Mesenchymal stem cell (in vitro differentiated cells and primary cell): ENCODE data around the gene TECPR2.
A peak's percentile ranks its signal among the peaks of the same experiment; 100 is the strongest.

Source experiments
- DNase-seq: peaks from one replicate; pipeline ENCODE4 v3.0.0-alpha.2; 2013
- H2AFZ ChIP-seq: one replicate; pipeline ENCODE4 v1.6.1; 2013; ENCODE audit warnings: low read depth, mild to moderate bottlenecking, control low read depth, inconsistent platforms, low read length, moderate library complexity
- H2AK5ac ChIP-seq: 2 replicates; pipeline ENCODE4 v1.6.1; 2013; ENCODE audit warnings: low read length, moderate library complexity, mild to moderate bottlenecking, inconsistent platforms; ENCODE audit not compliant: severe bottlenecking
- H2BK120ac ChIP-seq: one replicate; pipeline ENCODE4 v1.6.1; 2013; ENCODE audit warnings: low read depth, mild to moderate bottlenecking, inconsistent platforms, low read length, moderate library complexity
- H2BK12ac ChIP-seq, 2 experiments: one replicate each; pipeline ENCODE4 v1.6.1; 2013; ENCODE audit warnings: inconsistent platforms in 2 of 2, low read length in 2 of 2, mild to moderate bottlenecking in 2 of 2, moderate library complexity in 2 of 2, control low read depth in 1 of 2
- H2BK15ac ChIP-seq: one replicate; pipeline ENCODE4 v1.6.1; 2013; ENCODE audit warnings: mild to moderate bottlenecking, low read depth, inconsistent platforms; ENCODE audit not compliant: poor library complexity, severe bottlenecking
- H2BK5ac ChIP-seq: 2 replicates; pipeline ENCODE4 v1.6.1; 2013; ENCODE audit warnings: low read depth, mild to moderate bottlenecking, low read length, control low read depth, inconsistent platforms; ENCODE audit not compliant: poor library complexity, severe bottlenecking
- H3K14ac ChIP-seq, 2 experiments: one replicate each; pipeline ENCODE4 v1.6.1; 2013; ENCODE audit warnings: inconsistent platforms in 2 of 2, low read length in 2 of 2, control low read depth in 1 of 2, mild to moderate bottlenecking in 1 of 2, moderate library complexity in 1 of 2
- H3K18ac ChIP-seq, 2 experiments: one replicate each; pipeline ENCODE4 v1.6.1; 2013; ENCODE audit warnings: inconsistent platforms in 2 of 2, low read length in 2 of 2, control low read depth in 1 of 2, low read depth in 1 of 2, mild to moderate bottlenecking in 1 of 2
- H3K23ac ChIP-seq, 2 experiments: one replicate each; pipeline ENCODE4 v1.6.1; 2013; ENCODE audit warnings: inconsistent platforms in 2 of 2, low read length in 2 of 2, mild to moderate bottlenecking in 2 of 2, moderate library complexity in 2 of 2, control low read depth in 1 of 2
- H3K27ac ChIP-seq: 2 replicates; pipeline ENCODE4 v1.5.1; 2013; ENCODE audit warnings: mild to moderate bottlenecking, moderate library complexity, low read length, control low read depth, inconsistent platforms; ENCODE audit not compliant: poor library complexity, severe bottlenecking
- H3K27me3 ChIP-seq, 2 experiments: 2 replicates each; pipeline versions ENCODE4 v1.6.1 to v1.7.0; 2013; ENCODE audit warnings: low read length in 2 of 2, mild to moderate bottlenecking in 2 of 2, moderate library complexity in 2 of 2, control low read depth in 1 of 2, inconsistent platforms in 1 of 2; ENCODE audit not compliant: control insufficient read depth in 1 of 2, insufficient read depth in 1 of 2
- H3K36me3 ChIP-seq, 2 experiments: 2 replicates each; pipeline versions ENCODE4 v1.6.1 to v1.7.0; 2013; ENCODE audit warnings: low read length in 2 of 2, control low read depth in 1 of 2, inconsistent platforms in 1 of 2, low read depth in 1 of 2, mild to moderate bottlenecking in 1 of 2; ENCODE audit not compliant: insufficient read depth in 2 of 2, control insufficient read depth in 1 of 2
- H3K4ac ChIP-seq, 2 experiments: one replicate each; pipeline ENCODE4 v1.6.1; 2013; ENCODE audit warnings: inconsistent platforms in 2 of 2, low read length in 2 of 2, mild to moderate bottlenecking in 2 of 2, moderate library complexity in 2 of 2, control low read depth in 1 of 2, low read depth in 1 of 2
- H3K4me1 ChIP-seq: 2 replicates; pipeline ENCODE4 v1.6.1; 2013; ENCODE audit warnings: low read depth, low read length, control low read depth; ENCODE audit not compliant: control insufficient read depth, insufficient read depth
- H3K4me2 ChIP-seq: 2 replicates; pipeline ENCODE4 v1.6.1; 2013; ENCODE audit warnings: low read length, mild to moderate bottlenecking, inconsistent platforms; ENCODE audit not compliant: poor library complexity, severe bottlenecking
- H3K4me3 ChIP-seq, 2 experiments: 2 replicates each; pipeline versions ENCODE4 v1.5.1 to v1.7.0; 2013; ENCODE audit warnings: low read length in 2 of 2, mild to moderate bottlenecking in 2 of 2, control low read depth in 1 of 2, low read depth in 1 of 2; ENCODE audit not compliant: insufficient read depth in 1 of 2
- H3K79me1 ChIP-seq: replicated peaks from 2 replicates; pipeline ENCODE4 v1.6.1; 2013; ENCODE audit warnings: mild to moderate bottlenecking, control low read depth, low read length, inconsistent platforms; ENCODE audit not compliant: poor library complexity, severe bottlenecking
- H3K9ac ChIP-seq: 2 replicates; pipeline ENCODE4 v1.7.0; 2013; ENCODE audit warnings: mild to moderate bottlenecking, low read length, moderate library complexity
- H3K9me3 ChIP-seq: 2 replicates; pipeline ENCODE4 v1.7.0; 2013; ENCODE audit warnings: mild to moderate bottlenecking, low read length; ENCODE audit not compliant: control insufficient read depth
- H4K8ac ChIP-seq: one replicate; pipeline ENCODE4 v1.6.1; 2013; ENCODE audit warnings: inconsistent platforms, mild to moderate bottlenecking, low read length, moderate library complexity
- H4K91ac ChIP-seq: one replicate; pipeline ENCODE4 v1.6.1; 2013; ENCODE audit warnings: mild to moderate bottlenecking, low read length, inconsistent platforms
- WGBS: methylation state at CpG from one replicate; pipeline ENCODE4 v1.1.7; 2013; ENCODE audit warnings: mixed read lengths; 5-methylcytosine and 5-hydroxymethylcytosine counted together

Gene TECPR2

DNA sequence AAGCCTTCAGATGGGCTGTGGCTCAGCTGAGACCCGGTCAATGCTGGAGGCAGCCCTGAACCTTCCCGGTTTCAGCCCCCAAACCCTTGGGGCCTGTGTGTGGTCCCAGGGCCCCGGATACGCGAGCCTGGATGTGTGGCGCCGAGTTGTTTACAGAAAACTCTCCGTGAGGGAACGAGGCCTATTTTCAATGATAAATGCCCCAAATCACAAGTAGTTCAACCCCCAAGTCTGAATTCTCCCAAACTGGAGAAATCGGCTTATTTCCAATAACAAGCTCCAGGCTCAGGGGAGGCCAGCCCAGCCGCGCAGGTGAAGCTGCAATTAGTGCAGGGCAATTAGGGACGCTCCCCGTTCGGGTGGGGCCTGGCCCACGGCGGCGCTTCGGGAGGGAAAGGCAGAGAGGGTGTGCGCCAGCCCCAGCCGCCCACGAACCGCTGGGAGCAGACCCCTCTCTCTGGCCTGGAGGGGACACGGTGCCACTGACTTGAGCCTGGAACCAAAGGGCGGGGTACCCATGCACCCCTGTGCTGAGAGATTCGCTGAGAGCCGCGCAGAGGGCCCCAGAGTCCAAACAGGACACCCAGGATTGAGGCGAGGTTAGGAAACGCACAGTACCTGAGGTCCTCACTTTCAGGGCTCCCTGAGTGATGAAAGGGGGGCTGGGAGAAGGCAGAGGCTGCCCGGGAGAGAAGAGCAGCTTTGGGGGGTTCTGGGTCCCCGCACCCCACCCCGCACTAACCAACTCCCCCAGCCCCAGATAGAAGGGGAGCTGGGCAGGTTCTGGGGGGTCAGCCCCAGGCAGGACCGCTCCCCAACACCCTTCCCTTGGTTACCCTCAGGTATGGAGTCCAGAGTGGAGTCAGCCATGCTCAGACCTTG is 161.1 kb downstream of the TECPR2 start:
- Histone ChIP-seq H2BK12ac (peak overlapping the region; percentile 21 to 70), H2AFZ (no peak overlapping the region), H3K4me3 (peak overlapping the region in 1 of 2 experiments; percentile 60), H2BK120ac (peak overlapping the region; percentile 97), H3K9ac (peak overlapping the region; percentile 84), H3K18ac (peak overlapping the region; percentile 18 to 40), H3K9me3 (no peaks in the 10 kb centered on the region), H2BK15ac (no peak overlapping the region), H3K27me3 (no peaks in the 10 kb centered on the region), H3K4me2 (peak overlapping the region; percentile 34), H2BK5ac (no peak overlapping the region), H3K36me3 (no peaks in the 10 kb centered on the region), H4K91ac (peak overlapping the region; percentile 52), H4K8ac (peak overlapping the region; percentile 89), H3K79me1 (no peaks in the 10 kb centered on the region), H3K14ac (no peak overlapping the region), H3K4me1 (peaks cover 12% of the 10 kb centered on the region), H3K4ac (peak overlapping the region; percentile 47 to 77), H3K27ac (no peak overlapping the region), H2AK5ac (peak overlapping the region; percentile 68), H3K23ac (no peak overlapping the region)
- 80% methylated on average over 31 of the region's 34 CpGs for WGBS
- DNase-seq, result no peak

DNA sequence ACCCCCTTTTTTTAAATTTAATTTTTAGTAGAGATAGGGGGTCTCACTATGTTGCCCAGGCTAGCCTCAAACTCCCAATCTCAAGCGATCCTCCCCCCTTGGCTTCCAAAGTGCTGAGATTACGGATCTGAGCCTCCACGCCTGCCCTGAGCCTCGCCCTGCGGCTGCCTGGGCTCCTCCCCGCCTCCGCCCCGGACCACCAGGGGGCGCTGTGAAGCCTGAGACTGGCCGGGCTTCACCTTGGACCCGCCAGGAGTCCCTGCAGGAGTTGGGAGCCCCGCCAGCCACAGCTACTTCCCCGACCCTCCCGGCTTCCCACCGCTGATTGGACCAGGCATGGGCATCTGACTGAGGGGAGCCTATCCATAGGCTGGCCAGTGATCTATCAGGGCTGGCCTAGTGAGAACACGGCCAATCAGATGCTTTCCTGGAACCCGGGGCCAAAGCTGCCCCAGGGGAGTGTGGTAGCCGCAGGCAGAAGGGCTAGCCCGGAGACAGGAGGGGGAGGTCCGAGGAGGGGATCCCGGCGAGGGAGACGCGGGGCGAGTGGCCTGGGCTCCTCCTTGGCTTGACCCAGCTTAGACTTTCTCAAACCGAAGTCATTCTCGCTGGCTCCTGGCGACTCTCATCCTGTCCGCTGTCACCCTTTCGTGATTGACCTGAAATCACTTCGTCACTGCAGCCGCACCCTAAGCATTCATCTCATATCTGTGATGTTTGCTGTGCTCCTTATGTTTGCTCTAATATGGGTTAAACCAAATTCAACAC is 161.9 kb downstream of the TECPR2 start:
- Histone ChIP-seq H3K79me1 (no peaks in the 10 kb centered on the region), H3K27ac (peak overlapping the region; percentile 45)
- 2% methylated on average over 32 of the region's 32 CpGs for WGBS

DNA sequence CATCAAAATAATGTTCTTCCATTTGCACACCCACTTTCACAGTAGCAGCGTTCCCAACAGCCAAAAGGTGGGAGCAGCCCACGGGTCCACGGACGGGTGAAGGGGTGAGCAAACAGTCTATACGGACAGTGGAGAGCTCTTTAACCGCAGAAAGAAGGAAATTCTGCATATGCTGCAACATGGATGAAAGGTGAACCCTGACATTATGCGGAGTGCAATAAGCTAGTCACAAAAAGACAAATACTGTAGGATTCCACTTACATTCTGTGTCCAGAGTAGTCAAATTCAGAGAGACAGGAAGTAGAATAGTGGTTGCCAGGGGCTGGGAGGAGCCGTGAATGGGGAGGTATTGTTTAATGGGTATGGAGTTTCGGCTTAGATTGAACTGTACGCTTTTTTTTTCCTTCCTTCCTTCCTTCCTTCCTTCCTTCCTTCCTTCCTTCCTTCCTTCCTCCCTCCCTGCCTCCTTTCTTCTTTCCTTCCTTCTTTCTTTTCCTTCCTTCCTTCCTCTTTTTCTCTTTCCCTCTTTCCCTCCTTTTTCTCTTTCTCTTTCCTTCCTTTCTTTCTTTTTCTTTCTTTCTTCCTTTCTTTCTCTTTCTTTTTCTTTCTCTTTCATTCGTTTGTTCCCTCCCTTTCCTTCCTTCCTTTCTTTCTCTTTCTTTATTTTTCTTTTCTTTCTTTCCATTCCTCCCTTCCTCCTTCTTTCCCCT is 162.6 kb downstream of the TECPR2 start:
- Histone ChIP-seq H3K9me3 (no peaks in the 10 kb centered on the region), H3K79me1 (no peaks in the 10 kb centered on the region), H3K27ac (peak overlapping the region; percentile 45), H3K4ac (peak overlapping the region in 1 of 2 experiments; percentile 87), H3K27me3 (no peaks in the 10 kb centered on the region), H3K4me3 (peak overlapping the region; percentile 71 to 85), H3K23ac (no peak overlapping the region), H3K9ac (peak overlapping the region; percentile 84), H4K8ac (peak overlapping the region; percentile 91), H2BK15ac (no peak overlapping the region), H4K91ac (peak overlapping the region; percentile 84), H2AFZ (peak overlapping the region; percentile 80), H3K4me1 (peaks cover 12% of the 10 kb centered on the region), H2BK120ac (no peak overlapping the region), H3K18ac (peak overlapping the region; percentile 81 to 84), H3K4me2 (peak overlapping the region; percentile 78), H2AK5ac (no peak overlapping the region), H2BK5ac (no peak overlapping the region), H3K36me3 (no peaks in the 10 kb centered on the region), H2BK12ac (peak overlapping the region in 1 of 2 experiments; percentile 75), H3K14ac (peak overlapping the region in 1 of 2 experiments; percentile 91)
- 11% methylated on average over 10 of the region's 11 CpGs for WGBS
- peak; percentile 82 for DNase-seq

More for the DNA sequence above, 161.9 kb downstream of the TECPR2 start:
- Histone ChIP-seq H3K18ac (peak overlapping the region; percentile 40 to 81), H3K9me3 (no peaks in the 10 kb centered on the region), H3K4me1 (peaks cover 12% of the 10 kb centered on the region), H2BK15ac (no peak overlapping the region), H2BK12ac (peak overlapping the region in 1 of 2 experiments; percentile 61), H3K4me2 (peak overlapping the region; percentile 78), H3K9ac (peak overlapping the region; percentile 84), H2AK5ac (no peak overlapping the region), H4K91ac (no peak overlapping the region), H4K8ac (peak overlapping the region; percentile 79), H2BK120ac (peak overlapping the region; percentile 97), H2AFZ (peak overlapping the region; percentile 80), H3K27me3 (no peaks in the 10 kb centered on the region), H3K23ac (no peak overlapping the region), H3K36me3 (no peaks in the 10 kb centered on the region), H3K14ac (peak overlapping the region in 1 of 2 experiments; percentile 91), H3K4ac (peak overlapping the region in 1 of 2 experiments; percentile 87), H3K4me3 (peak overlapping the region; percentile 71 to 85), H2BK5ac (no peak overlapping the region)
- DNase-seq, result peak; percentile 98
